HCT116 (cell line): ENCODE data around the gene ITIH4.

ENCODE experiments used
- CEBPB ChIP-seq: IDR thresholded peaks from 2 replicates; pipeline ENCODE4 v1.6.1; 2012; ENCODE audit warnings: low read depth
- EZH2 ChIP-seq: fragments of 200-600 bp; sonication (generic); IDR thresholded peaks from 2 replicates; pipeline ENCODE4 v1.6.1; 2017; ENCODE audit warnings: antibody characterized with exemption, mixed run types
- POLR2AphosphoS5 ChIP-seq: IDR thresholded peaks from 2 replicates; pipeline ENCODE4 v1.6.1; 2011; ENCODE audit warnings: mild to moderate bottlenecking, low read depth, low read length, moderate library complexity
- ZFX ChIP-seq: fragments of 450-650 bp; IDR thresholded peaks from 2 replicates; pipeline ENCODE4 v1.6.1; 2017
- TF ChIP-seq, protein P1 (sequence below), 3 experiments: fragments of 200-600 bp in 1 of 3; sonication (generic) in 1 of 3; IDR thresholded peaks in 2 of 3; conservative IDR thresholded peaks in 1 of 3; 2 replicates each; pipeline ENCODE4 v1.5.1; 2012 to 2017; ENCODE audit warnings: low read depth in 2 of 3, low read length in 2 of 3, antibody characterized with exemption in 1 of 3, borderline replicate concordance in 1 of 3, control low read depth in 1 of 3, mild to moderate bottlenecking in 1 of 3, mixed read lengths in 1 of 3, mixed run types in 1 of 3, moderate library complexity in 1 of 3; ENCODE audit not compliant: insufficient read depth in 1 of 3
- TF ChIP-seq, protein P2 (sequence below): IDR thresholded peaks from 2 replicates; pipeline ENCODE4 v1.6.1; 2012
- TF ChIP-seq, protein P3 (sequence below): IDR thresholded peaks from 2 replicates; pipeline ENCODE4 v1.6.1; 2012

DNA sequence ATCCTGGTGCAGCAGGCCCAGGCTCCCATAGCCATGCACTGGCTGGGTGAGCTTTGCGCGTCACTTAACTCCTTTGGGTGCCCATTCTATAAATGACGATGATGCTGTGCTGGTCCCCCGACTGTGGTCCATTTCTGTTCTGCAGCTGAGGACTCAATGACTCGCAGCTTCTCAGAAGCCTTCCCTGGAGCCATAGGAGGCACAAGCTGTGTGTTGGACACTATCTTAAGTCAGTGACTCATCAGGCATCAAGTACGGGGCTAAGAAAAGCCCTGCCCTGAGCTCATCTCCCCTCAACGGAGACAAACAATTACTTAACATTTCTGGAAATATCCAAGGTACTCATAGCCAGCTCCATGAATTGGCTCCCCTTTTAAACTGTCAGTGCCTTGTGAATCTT, 18.1 kb upstream of the ITIH4 start:
- TF ChIP-seq CEBPB (no peak), EZH2 (no peak), POLR2AphosphoS5 (no peak), ZFX (no peak)
- TF ChIP-seq, protein P1, sequence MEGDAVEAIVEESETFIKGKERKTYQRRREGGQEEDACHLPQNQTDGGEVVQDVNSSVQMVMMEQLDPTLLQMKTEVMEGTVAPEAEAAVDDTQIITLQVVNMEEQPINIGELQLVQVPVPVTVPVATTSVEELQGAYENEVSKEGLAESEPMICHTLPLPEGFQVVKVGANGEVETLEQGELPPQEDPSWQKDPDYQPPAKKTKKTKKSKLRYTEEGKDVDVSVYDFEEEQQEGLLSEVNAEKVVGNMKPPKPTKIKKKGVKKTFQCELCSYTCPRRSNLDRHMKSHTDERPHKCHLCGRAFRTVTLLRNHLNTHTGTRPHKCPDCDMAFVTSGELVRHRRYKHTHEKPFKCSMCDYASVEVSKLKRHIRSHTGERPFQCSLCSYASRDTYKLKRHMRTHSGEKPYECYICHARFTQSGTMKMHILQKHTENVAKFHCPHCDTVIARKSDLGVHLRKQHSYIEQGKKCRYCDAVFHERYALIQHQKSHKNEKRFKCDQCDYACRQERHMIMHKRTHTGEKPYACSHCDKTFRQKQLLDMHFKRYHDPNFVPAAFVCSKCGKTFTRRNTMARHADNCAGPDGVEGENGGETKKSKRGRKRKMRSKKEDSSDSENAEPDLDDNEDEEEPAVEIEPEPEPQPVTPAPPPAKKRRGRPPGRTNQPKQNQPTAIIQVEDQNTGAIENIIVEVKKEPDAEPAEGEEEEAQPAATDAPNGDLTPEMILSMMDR (IDR thresholded peaks at IDR 0.05 in 2 of 3, conservative IDR thresholded peaks at IDR 0.05 in 1 of 3; ENCODE audit: borderline replicate concordance in 1 of 3, insufficient read depth in 1 of 3, low read depth in 2 of 3, low read length in 2 of 3): no peak
- TF ChIP-seq, protein P2, sequence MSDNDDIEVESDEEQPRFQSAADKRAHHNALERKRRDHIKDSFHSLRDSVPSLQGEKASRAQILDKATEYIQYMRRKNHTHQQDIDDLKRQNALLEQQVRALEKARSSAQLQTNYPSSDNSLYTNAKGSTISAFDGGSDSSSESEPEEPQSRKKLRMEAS: no peak
- TF ChIP-seq, protein P3, sequence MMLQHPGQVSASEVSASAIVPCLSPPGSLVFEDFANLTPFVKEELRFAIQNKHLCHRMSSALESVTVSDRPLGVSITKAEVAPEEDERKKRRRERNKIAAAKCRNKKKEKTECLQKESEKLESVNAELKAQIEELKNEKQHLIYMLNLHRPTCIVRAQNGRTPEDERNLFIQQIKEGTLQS: no peak
